K562 (cell line): ENCODE data around the gene CPE. TPM values are rescaled to one million over a fixed set of nuclear protein-coding genes. Genes with fewer than 3 reads are reported as not detected.

Source experiments
- ATF1 ChIP-seq, 2 experiments: fragments of 450-650 bp in 1 of 2; IDR thresholded peaks; 2 replicates each; pipeline ENCODE4 v1.6.1; 2016; ENCODE audit warnings: missing compliant biosample characterization in 1 of 2, missing genetic modification characterization in 1 of 2
- COPS2 ChIP-seq: fragments of 450-650 bp; conservative IDR thresholded peaks from 2 replicates; pipeline ENCODE4 v1.6.1; 2016; ENCODE audit warnings: mild to moderate bottlenecking, moderate library complexity
- IFI16 ChIP-seq: fragments of 250-450 bp; sonication (Bioruptor Pico); IDR thresholded peaks from 2 replicates; pipeline ENCODE4 v2.1.2; 2022; ENCODE audit warnings: mild to moderate bottlenecking, inconsistent platforms
- MAFG ChIP-seq: fragments of 450-650 bp; conservative IDR thresholded peaks from 2 replicates; pipeline ENCODE4 v1.6.1; 2016; ENCODE audit warnings: missing genetic modification characterization, missing compliant biosample characterization
- PKNOX1 ChIP-seq: fragments of 450-650 bp; IDR thresholded peaks from 2 replicates; pipeline ENCODE4 v1.6.1; 2016
- PYGO2 ChIP-seq: fragments of 450-650 bp; IDR thresholded peaks from 2 replicates; pipeline ENCODE4 v1.6.1; 2016; ENCODE audit warnings: mild to moderate bottlenecking, missing genetic modification characterization, moderate library complexity, missing compliant biosample characterization
- RCOR1 ChIP-seq, 2 experiments: IDR thresholded peaks; 2 replicates each; pipeline ENCODE4 v1.6.1; 2012; ENCODE audit warnings: low read depth in 2 of 2, low read length in 2 of 2, borderline replicate concordance in 1 of 2, improper control_type of control experiment in 1 of 2
- SRSF7 ChIP-seq: fragments of 200-400 bp; formaldehyde crosslinking; optimal IDR thresholded peaks from 2 replicates; pipeline ENCODE3; 2017; ENCODE audit warnings: mild to moderate bottlenecking, low read depth, low read length
- ZFX ChIP-seq: sonication (generic); formaldehyde crosslinking; IDR thresholded peaks from 2 replicates; pipeline ENCODE4 v1.8.0; 2022; ENCODE audit warnings: mild to moderate bottlenecking, missing genetic modification reagents, moderate library complexity
- ZNF407 ChIP-seq: fragments of 450-650 bp; IDR thresholded peaks from 2 replicates; pipeline ENCODE4 v1.6.1; 2016; ENCODE audit warnings: low read depth
- ZNF431 ChIP-seq: sonication (generic); formaldehyde crosslinking; IDR thresholded peaks from 2 replicates; pipeline ENCODE4 v1.8.0; 2022; ENCODE audit warnings: mild to moderate bottlenecking, missing genetic modification reagents
- ZNF644 ChIP-seq: fragments of 200-800 bp; sonication (Bioruptor generic); IDR thresholded peaks from 2 replicates; pipeline ENCODE4 v1.6.1; 2016; ENCODE audit warnings: low read depth, missing genetic modification characterization, missing compliant biosample characterization
- ZNF77 ChIP-seq: fragments of 250-450 bp; sonication (Bioruptor Pico); IDR thresholded peaks from 2 replicates; pipeline ENCODE4 v1.5.0; 2020
- polyA plus RNA-seq, 8 experiments: library from polyadenylated mRNA; depleted of rRNA in 4 of 8; stranded (reverse) in 5 of 8; unstranded in 3 of 8; fragments of >200 nt; fragmentation: Nextera tagmentation in 2 of 8; fragmentation: Illumina TruSeq in 1 of 8; extraction: Ambion mirVana in 2 of 8; extraction: Trizol in 1 of 8; gene quantifications; 2 replicates each; pipeline versions ENCODE4 v1.2.1 to v1.2.3, GENCODE V29; 2011 to 2014; ENCODE audit warnings: inconsistent platforms in 1 of 8, missing spikeins in 1 of 8
- total RNA-seq, 7 experiments: library from RNA; depleted of rRNA in 6 of 7; stranded (reverse); fragments of >200 nt in 6 of 7; fragmentation: Illumina TruSeq in 2 of 7; extraction: Trizol in 2 of 7; gene quantifications; 2 replicates each; pipeline versions ENCODE4 v1.2.1 to v1.2.3, GENCODE V29; 2011 to 2021; ENCODE audit warnings: low replicate concordance in 1 of 7

The CPE gene
- total and polyA plus RNA-seq, 9 of the 15 experiments (the other 6 are each of a cell fraction or from before 2014, with no cell fraction given): 0.04 to 0.16 (median 0.06) TPM; not detected in 4

GRCh38 chr4:165402375-165402774 lies 23.6 kb downstream of the CPE start (continued):
- no peak for TF ChIP-seq ZNF644 (tag)
- no peak for TF ChIP-seq ATF1 (CRISPR knock-in tag; IDR thresholded peaks at IDR 0.05)
- peak; percentile 35 for TF ChIP-seq ATF1 (tag; IDR thresholded peaks at IDR 0.05)
- no peak for TF ChIP-seq ZFX
- no peak for TF ChIP-seq ZNF77 (CRISPR knock-in tag)
- peak; percentile 52 for TF ChIP-seq PKNOX1
- TF ChIP-seq PYGO2 (tag): no peak
- TF ChIP-seq RCOR1 (IDR thresholded peaks at IDR 0.05; ENCODE audit: borderline replicate concordance in 1 of 2, low read depth in 2 of 2, low read length in 2 of 2): no peak
- TF ChIP-seq SRSF7: no peak
- no peak for TF ChIP-seq COPS2
- TF ChIP-seq MAFG (tag): peak; percentile 69
- TF ChIP-seq ZNF431 (CRISPR knock-in tag): no peak
- no peak for TF ChIP-seq IFI16 (CRISPR knock-in tag)
- TF ChIP-seq ZNF407: no peak
